ENCODE measurements around the gene SLC10A1.

- TF ChIP-seq, protein P1, sequence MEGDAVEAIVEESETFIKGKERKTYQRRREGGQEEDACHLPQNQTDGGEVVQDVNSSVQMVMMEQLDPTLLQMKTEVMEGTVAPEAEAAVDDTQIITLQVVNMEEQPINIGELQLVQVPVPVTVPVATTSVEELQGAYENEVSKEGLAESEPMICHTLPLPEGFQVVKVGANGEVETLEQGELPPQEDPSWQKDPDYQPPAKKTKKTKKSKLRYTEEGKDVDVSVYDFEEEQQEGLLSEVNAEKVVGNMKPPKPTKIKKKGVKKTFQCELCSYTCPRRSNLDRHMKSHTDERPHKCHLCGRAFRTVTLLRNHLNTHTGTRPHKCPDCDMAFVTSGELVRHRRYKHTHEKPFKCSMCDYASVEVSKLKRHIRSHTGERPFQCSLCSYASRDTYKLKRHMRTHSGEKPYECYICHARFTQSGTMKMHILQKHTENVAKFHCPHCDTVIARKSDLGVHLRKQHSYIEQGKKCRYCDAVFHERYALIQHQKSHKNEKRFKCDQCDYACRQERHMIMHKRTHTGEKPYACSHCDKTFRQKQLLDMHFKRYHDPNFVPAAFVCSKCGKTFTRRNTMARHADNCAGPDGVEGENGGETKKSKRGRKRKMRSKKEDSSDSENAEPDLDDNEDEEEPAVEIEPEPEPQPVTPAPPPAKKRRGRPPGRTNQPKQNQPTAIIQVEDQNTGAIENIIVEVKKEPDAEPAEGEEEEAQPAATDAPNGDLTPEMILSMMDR (conservative IDR thresholded peaks at IDR 0.05; ENCODE audit: low read depth, low read length): no peak
- no peak for TF ChIP-seq EZH2 (IDR thresholded peaks at IDR 0.05; ENCODE audit: borderline replicate concordance, low read depth, low read length, poor library complexity, severe bottlenecking)
Measured at GRCh38 chr14:69819607-69820006, 22.6 kb upstream of the SLC10A1 start.

Data from A673 (cell line).